PC-9 (cell line): ENCODE results near the gene CYP2E1. TPM values are rescaled to one million over a fixed set of nuclear protein-coding genes. Genes with fewer than 3 reads are reported as not detected.
"Not testable (repeated sequence)": the region's sequence is repeated elsewhere in the genome, so short reads cannot be mapped to it uniquely, and the experiment has no call there.

Source experiments
- BruUV-seq: library from RNA; stranded (reverse); fragments of 400-500 nt; replicated peaks from 2 replicates; lab custom pipeline; 2021; lab: Mats Ljungman, UMichigan
- CTCF ChIA-PET: fragments of 300-600 bp; sonication (Branson Sonifier 250); formaldehyde crosslinking; loops from one replicate; lab custom pipeline; 2022; ENCODE audit warnings: antibody characterized with exemption; lab: Charles Lee
- POLR2A ChIA-PET: fragments of 300-600 bp; sonication (Branson Sonifier 250); formaldehyde crosslinking; loops from one replicate; lab custom pipeline; 2022; ENCODE audit warnings: antibody characterized with exemption; ENCODE audit not compliant: unreplicated experiment; lab: Charles Lee
- DNase-seq, 2 experiments: peaks; one replicate each; pipeline versions ENCODE4 v3.0.0 to v3.0.0-alpha.2; 2015 to 2022; ENCODE audit warnings: mixed read lengths in 1 of 2
- H2AFZ ChIP-seq: fragments of 200-600 bp; sonication (generic); 2 replicates; pipeline ENCODE4 v1.8.1; 2017; ENCODE audit warnings: antibody characterized with exemption
- H3F3A ChIP-seq: fragments of 200-600 bp; sonication (generic); 2 replicates; pipeline ENCODE4 v1.8.1; 2017; ENCODE audit warnings: antibody characterized with exemption, mild to moderate bottlenecking, low read depth; ENCODE audit not compliant: insufficient read depth
- H3K27ac ChIP-seq: fragments of 200-600 bp; sonication (generic); 2 replicates; pipeline ENCODE4 v1.6.1; 2016; ENCODE audit warnings: mixed run types
- H3K27me3 ChIP-seq: fragments of 200-600 bp; sonication (generic); 2 replicates; pipeline ENCODE4 v1.6.1; 2016; ENCODE audit warnings: low read depth, mixed run types; ENCODE audit not compliant: insufficient read depth
- H3K36me3 ChIP-seq: fragments of 200-600 bp; sonication (generic); 2 replicates; pipeline ENCODE4 v1.6.1; 2016; ENCODE audit warnings: low read depth, mixed run types
- H3K4me1 ChIP-seq: fragments of 200-600 bp; sonication (generic); replicated peaks from 2 replicates; pipeline ENCODE4 v1.6.1; 2016; ENCODE audit warnings: mixed run types; ENCODE audit not compliant: insufficient read depth
- H3K4me2 ChIP-seq: fragments of 200-600 bp; sonication (generic); 2 replicates; pipeline ENCODE4 v1.6.1; 2017; ENCODE audit warnings: mixed run types
- H3K4me3 ChIP-seq: fragments of 200-600 bp; sonication (generic); 2 replicates; pipeline ENCODE4 v1.6.1; 2016; ENCODE audit warnings: mixed run types
- H3K79me2 ChIP-seq: fragments of 200-600 bp; sonication (generic); 2 replicates; pipeline ENCODE4 v1.6.1; 2017; ENCODE audit warnings: low read depth, mixed run types
- H3K9me2 ChIP-seq: fragments of 200-600 bp; sonication (generic); 2 replicates; pipeline ENCODE4 v1.8.1; 2017; ENCODE audit warnings: mild to moderate bottlenecking; ENCODE audit not compliant: insufficient read depth
- H3K9me3 ChIP-seq: fragments of 200-600 bp; sonication (generic); 2 replicates; pipeline ENCODE4 v1.8.1; 2016; ENCODE audit warnings: low read depth; ENCODE audit not compliant: insufficient read depth
- H4K20me1 ChIP-seq: fragments of 200-600 bp; sonication (generic); 2 replicates; pipeline ENCODE4 v1.8.1; 2017; ENCODE audit not compliant: insufficient read depth
- intact Hi-C: fragments of 100-400 bp; cut with micrococcal nuclease; formaldehyde crosslinking; loops from one replicate; pipeline ENCODE4 v1.10.0; 2022; ENCODE audit not compliant: unreplicated experiment
- total RNA-seq: library from RNA; stranded (reverse); gene quantifications from 2 replicates; pipeline ENCODE4 v1.2.3, GENCODE V29; 2021

The CYP2E1 gene
- total RNA-seq, 1 experiment from 2014 or later: 1.6 TPM

GRCh38 chr10:133572055-133572454, 44.9 kb downstream of the CYP2E1 start:
- H3K4me1 ChIP-seq, H2AFZ ChIP-seq, BruUV-seq, POLR2A ChIA-PET, H3K36me3 ChIP-seq, H3K4me2 ChIP-seq, H3K27ac ChIP-seq, H3K27me3 ChIP-seq, CTCF ChIA-PET, H4K20me1 ChIP-seq, H3K79me2 ChIP-seq, H3K9me3 ChIP-seq, H3F3A ChIP-seq, H3K4me3 ChIP-seq, DNase-seq, intact Hi-C loops, H3K9me2 ChIP-seq: not testable (repeated sequence)

GRCh38 chr10:133573460-133573859, 46.3 kb downstream of the CYP2E1 start:
- H3K4me1 ChIP-seq, H3K36me3 ChIP-seq, CTCF ChIA-PET, H3K9me2 ChIP-seq, POLR2A ChIA-PET, H3K27me3 ChIP-seq, H4K20me1 ChIP-seq, intact Hi-C loops, BruUV-seq, H3F3A ChIP-seq, H3K4me3 ChIP-seq, H3K27ac ChIP-seq, H3K9me3 ChIP-seq, H2AFZ ChIP-seq, H3K4me2 ChIP-seq, DNase-seq, H3K79me2 ChIP-seq: not testable (repeated sequence)

DNA sequence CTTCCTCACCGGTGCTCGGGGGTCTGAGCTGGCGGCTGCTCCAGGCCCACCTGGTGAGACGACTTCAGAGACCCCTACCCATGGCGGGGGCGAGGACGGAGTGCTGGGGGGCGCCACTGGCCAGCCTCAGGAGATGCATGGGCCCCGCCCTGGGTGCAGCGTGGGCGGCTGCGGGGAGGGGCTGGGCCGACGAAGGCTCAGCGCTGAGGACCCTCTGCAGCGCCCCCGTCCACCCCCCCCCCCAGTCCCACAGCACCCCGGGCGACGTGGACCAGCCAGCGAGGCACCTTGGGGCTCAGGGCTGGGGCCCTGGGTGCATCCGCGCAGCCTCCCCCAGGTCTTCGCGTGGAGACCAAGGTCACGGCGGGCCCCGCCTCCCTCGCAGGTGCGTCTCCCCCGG, 49.9 kb downstream of the CYP2E1 start:
- H3K4me2 ChIP-seq, H2AFZ ChIP-seq, H4K20me1 ChIP-seq, H3K9me3 ChIP-seq, H3K4me1 ChIP-seq, POLR2A ChIA-PET, BruUV-seq, CTCF ChIA-PET, H3K9me2 ChIP-seq, intact Hi-C loops, H3K27ac ChIP-seq, H3K36me3 ChIP-seq, H3K27me3 ChIP-seq, DNase-seq, H3K4me3 ChIP-seq, H3F3A ChIP-seq, H3K79me2 ChIP-seq: not testable (repeated sequence)

Other genes with a start within 250 kb of the CYP2E1 start
- gene TUBGCP2, start 218.5 kb upstream of the CYP2E1 start, total RNA-seq: 40.7 and 52.8 TPM in 2 replicates
- gene ZNF511, start 218.4 kb upstream of the CYP2E1 start, total RNA-seq: 40.1 and 44.7 TPM in 2 replicates
- not detected in 2 replicates for gene CALY, start 190.5 kb upstream of the CYP2E1 start, total RNA-seq
- gene PRAP1, start 180.0 kb upstream of the CYP2E1 start, total RNA-seq: not detected in 2 replicates
- 7.4 and 12.5 TPM in 2 replicates for gene FUOM, start 169.3 kb upstream of the CYP2E1 start, total RNA-seq
- 86.6 and 90.7 TPM in 2 replicates for gene ECHS1, start 154.0 kb upstream of the CYP2E1 start, total RNA-seq
- 5.7 and 9.5 TPM in 2 replicates for gene PAOX, start 148.1 kb upstream of the CYP2E1 start, total RNA-seq
- 33.0 and 45.9 TPM in 2 replicates for gene MTG1, start 133.2 kb upstream of the CYP2E1 start, total RNA-seq
- gene SPRN, start 102.7 kb upstream of the CYP2E1 start, total RNA-seq: not detected in 2 replicates
- gene SCART1, start 73.4 kb upstream of the CYP2E1 start, total RNA-seq: 1.0 and 2.0 TPM in 2 replicates
- gene SYCE1, start 38.2 kb downstream of the CYP2E1 start, total RNA-seq: not detected in 2 replicates
- gene FRG2B, start 99.4 kb downstream of the CYP2E1 start, total RNA-seq: not detected in 2 replicates